Endodermal cell (in vitro differentiated cells): Measurements from ENCODE around the gene IPO11. TPM values are rescaled to one million over a fixed set of nuclear protein-coding genes. Genes with fewer than 3 reads are reported as not detected.

Source experiments
- DNase-seq: peaks from one replicate; pipeline ENCODE4 v3.0.0-alpha.2; 2017
- H3K27ac ChIP-seq: 2 replicates; pipeline ENCODE4 v1.5.1; 2013; ENCODE audit warnings: mild to moderate bottlenecking, low read depth, low read length, moderate library complexity
- H3K27me3 ChIP-seq: 2 replicates; pipeline ENCODE4 v1.6.1; 2013; ENCODE audit warnings: mild to moderate bottlenecking, low read length, moderate library complexity; ENCODE audit not compliant: insufficient read depth, control insufficient read depth, poor library complexity, severe bottlenecking
- H3K36me3 ChIP-seq: 2 replicates; pipeline ENCODE4 v1.7.0; 2013; ENCODE audit warnings: mild to moderate bottlenecking, low read length, moderate library complexity; ENCODE audit not compliant: control insufficient read depth, insufficient read depth
- H3K4me1 ChIP-seq: one replicate; pipeline ENCODE4 v1.7.0; 2013; ENCODE audit warnings: low read length; ENCODE audit not compliant: control insufficient read depth, insufficient read depth
- H3K4me3 ChIP-seq: 2 replicates; pipeline ENCODE4 v1.5.1; 2013; ENCODE audit warnings: mild to moderate bottlenecking, low read length, moderate library complexity
- H3K9ac ChIP-seq: 2 replicates; pipeline ENCODE4 v1.6.1; 2013; ENCODE audit warnings: mild to moderate bottlenecking, low read length, moderate library complexity; ENCODE audit not compliant: poor library complexity, severe bottlenecking; ENCODE audit errors: extremely low read depth
- H3K9me3 ChIP-seq: 2 replicates; pipeline ENCODE4 v1.6.1; 2013; ENCODE audit warnings: mild to moderate bottlenecking, low read length, moderate library complexity; ENCODE audit not compliant: control insufficient read depth
- H3K27ac Mint-ChIP-seq: 2 replicates; pipeline ENCODE4 v1.8.0; 2020; ENCODE audit warnings: mixed read lengths
- H3K27me3 Mint-ChIP-seq: 2 replicates; pipeline ENCODE4 v1.8.0; 2021; ENCODE audit warnings: mild to moderate bottlenecking, mixed read lengths; ENCODE audit not compliant: insufficient read depth
- H3K36me3 Mint-ChIP-seq: 2 replicates; pipeline ENCODE4 v1.8.0; 2020; ENCODE audit warnings: low read depth, mixed read lengths
- H3K4me1 Mint-ChIP-seq: 2 replicates; pipeline ENCODE4 v1.8.0; 2020; ENCODE audit warnings: mixed read lengths
- H3K4me3 Mint-ChIP-seq: 2 replicates; pipeline ENCODE4 v1.8.0; 2020; ENCODE audit warnings: mild to moderate bottlenecking, moderate library complexity, mixed read lengths
- H3K9me3 Mint-ChIP-seq: 2 replicates; pipeline ENCODE4 v1.8.0; 2020; ENCODE audit warnings: mild to moderate bottlenecking, mixed read lengths
- CTCF ChIP-seq: fragments of 200-600 bp; sonication (generic); conservative IDR thresholded peaks from 2 replicates; pipeline ENCODE4 v1.5.0; 2021; ENCODE audit warnings: antibody characterized with exemption, mild to moderate bottlenecking
- WGBS, 2 experiments: methylation state at CpG; one replicate each; pipeline versions ENCODE4 v1.1.5 to v1.1.7; 2013; ENCODE audit warnings: missing lambda C conversion rate in 2 of 2, mixed read lengths in 1 of 2; ENCODE audit not compliant: insufficient coverage in 1 of 2, insufficient read length in 1 of 2; 5-methylcytosine and 5-hydroxymethylcytosine counted together
- total RNA-seq, 2 donors: library from RNA; stranded (reverse); fragmentation: NEBNext Ultra II Directional in 1 of 2; extraction: Animal tissue kit (Norgen Biotek cat#: 25700) in 1 of 2; gene quantifications; 2 replicates in 1 of 2; 3 replicates in 1 of 2; pipeline ENCODE4 v1.2.1, GENCODE V29; 2021

Gene IPO11
- total RNA-seq, 2 donors from 2014 or later: 51.6 to 55.8 TPM

- Histone ChIP-seq H3K4me3 (no peak overlapping the region), H3K27me3 (no peaks in the 10 kb centered on the region), H3K9me3 (no peaks in the 10 kb centered on the region), H3K9ac (no peak overlapping the region), H3K36me3 (no peaks in the 10 kb centered on the region), H3K27ac (no peak overlapping the region), H3K4me1 (no peaks in the 10 kb centered on the region)
- H3K36me3 Mint-ChIP-seq: peaks cover 12% of the 10 kb centered on the region
- peaks cover 2% of the 10 kb centered on the region for H3K4me1 Mint-ChIP-seq
- no peak for DNase-seq
- no peak overlapping the region for H3K27ac Mint-ChIP-seq
- no peak for TF ChIP-seq CTCF
- no peaks in the 10 kb centered on the region for H3K9me3 Mint-ChIP-seq
- no peak overlapping the region for H3K4me3 Mint-ChIP-seq
- no peaks in the 10 kb centered on the region for H3K27me3 Mint-ChIP-seq
- 95 to 100% methylated on average over 3 of the region's 3 CpGs for WGBS, 2 experiments
Measured at GRCh38 chr5:62419609-62420008, 7.0 kb downstream of the IPO11 start.

GRCh38 chr5:62421414-62421813, 8.9 kb downstream of the IPO11 start:
- WGBS, 2 experiments: 100% methylated on average over 1 of the region's 1 CpG; no CpG with 5 or more reads in 1 of the 2 experiments
- Mint-ChIP-seq H3K36me3 (peaks cover 14% of the 10 kb centered on the region), H3K27ac (no peak overlapping the region), H3K27me3 (no peaks in the 10 kb centered on the region), H3K4me1 (peaks cover 2% of the 10 kb centered on the region), H3K9me3 (no peaks in the 10 kb centered on the region), H3K4me3 (no peak overlapping the region)
- H3K4me1 ChIP-seq: no peaks in the 10 kb centered on the region
- H3K4me3 ChIP-seq: no peak overlapping the region
- H3K27me3 ChIP-seq: no peaks in the 10 kb centered on the region
- H3K27ac ChIP-seq: no peak overlapping the region
- no peaks in the 10 kb centered on the region for H3K9me3 ChIP-seq
- DNase-seq: no peak
- no peaks in the 10 kb centered on the region for H3K36me3 ChIP-seq
- no peak overlapping the region for H3K9ac ChIP-seq
- TF ChIP-seq CTCF: no peak

- H3K4me3 Mint-ChIP-seq: no peak overlapping the region
- Histone ChIP-seq H3K27me3 (no peaks in the 10 kb centered on the region), H3K36me3 (no peaks in the 10 kb centered on the region), H3K4me3 (no peak overlapping the region), H3K4me1 (no peaks in the 10 kb centered on the region), H3K27ac (no peak overlapping the region), H3K9ac (no peak overlapping the region), H3K9me3 (no peaks in the 10 kb centered on the region)
- TF ChIP-seq CTCF: no peak
- H3K36me3 Mint-ChIP-seq: peaks cover 11% of the 10 kb centered on the region
- WGBS, 2 experiments: 96% methylated on average over 1 of the region's 1 CpG; no CpG with 5 or more reads in 1 of the 2 experiments
- no peak overlapping the region for H3K27ac Mint-ChIP-seq
- H3K27me3 Mint-ChIP-seq: no peaks in the 10 kb centered on the region
- H3K4me1 Mint-ChIP-seq: peaks cover 2% of the 10 kb centered on the region
- no peak for DNase-seq
- no peaks in the 10 kb centered on the region for H3K9me3 Mint-ChIP-seq
Measured at GRCh38 chr5:62424763-62425162, 12.2 kb downstream of the IPO11 start.
